SH-SY5Y (cell line): ENCODE results near the gene RAPGEFL1.

Source experiments
- GATA2 ChIP-seq: IDR thresholded peaks from 2 replicates; pipeline ENCODE4 v1.6.1; 2011; ENCODE audit warnings: mild to moderate bottlenecking, low read depth, low read length
- GATA3 ChIP-seq: IDR thresholded peaks from 2 replicates; pipeline ENCODE4 v1.6.1; 2011; ENCODE audit warnings: low read depth, mild to moderate bottlenecking, low read length, moderate library complexity

GRCh38 chr17:40179923-40180659, 2.8 kb downstream of the RAPGEFL1 start:
- no peak for TF ChIP-seq GATA3
- TF ChIP-seq GATA2, result no peak
